MM.1S (cell line): ENCODE results near the gene VANGL2.

Experiments used
- CTCF ChIP-seq: fragments of 300-600 bp; sonication (generic); IDR thresholded peaks from 2 replicates; pipeline ENCODE4 v1.5.1; 2016; ENCODE audit warnings: antibody characterized with exemption, low read length, mixed read lengths
- EZH2 ChIP-seq: fragments of 300-600 bp; sonication (generic); optimal IDR thresholded peaks from 2 replicates; pipeline ENCODE3; 2017; ENCODE audit warnings: low read depth, mild to moderate bottlenecking, antibody characterized with exemption, low read length, mixed read lengths

GRCh38 chr1:160411271-160412027 is 11.1 kb downstream of the VANGL2 start:
- TF ChIP-seq CTCF = 0 out of 2 replicates have a peak, but pooled peaks have one; percentile 6
- no peak for TF ChIP-seq EZH2
